ENCODE data around the gene XYLT1.

The XYLT1 gene

GRCh38 chr16:17237350-17237944, 233.3 kb downstream of the XYLT1 start:
- no peak for DNase-seq (ENCODE audit: low read depth in 2 of 3, low spot score in 2 of 3)

- DNase-seq (ENCODE audit: low read depth in 2 of 3, low spot score in 2 of 3), result no peak
These were observed 235.5 kb downstream of the XYLT1 start for GRCh38 chr16:17235147-17235815.

DNA sequence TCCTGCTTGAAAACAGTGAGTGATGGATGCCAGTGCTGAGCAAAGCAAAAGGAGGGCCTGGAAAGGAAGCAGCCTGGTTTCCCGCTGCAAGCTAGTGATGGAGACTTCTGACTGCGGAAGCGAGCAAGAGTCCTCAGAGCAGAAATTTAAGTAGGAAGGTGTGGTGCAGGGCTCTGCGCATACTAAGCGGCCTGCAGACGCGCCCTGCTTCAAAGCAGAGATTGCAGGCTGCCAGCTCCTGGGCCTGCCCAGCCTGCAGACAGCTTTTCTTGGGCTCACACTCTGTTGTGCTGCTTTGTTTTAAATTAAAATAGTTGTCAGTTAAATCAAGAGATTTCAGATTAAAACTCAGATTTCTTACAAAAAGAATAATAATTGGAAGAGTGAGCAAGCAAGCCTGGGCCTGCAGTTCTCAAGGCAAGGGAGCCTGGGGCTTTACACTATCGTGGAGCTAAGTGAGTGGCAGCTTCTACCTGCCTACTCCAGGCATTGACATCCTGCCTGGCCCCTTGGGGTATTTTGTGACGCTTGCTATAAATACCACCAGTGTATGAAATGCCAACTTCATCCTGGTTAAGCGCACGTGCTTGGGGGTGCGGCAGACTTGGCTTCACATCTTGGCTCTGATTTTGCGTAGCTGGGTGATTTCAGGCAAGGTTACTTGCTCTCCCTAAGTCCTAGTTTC, 237.3 kb downstream of the XYLT1 start:
- DNase-seq (ENCODE audit: low read depth in 2 of 3, low spot score in 2 of 3), result no peak

DNA sequence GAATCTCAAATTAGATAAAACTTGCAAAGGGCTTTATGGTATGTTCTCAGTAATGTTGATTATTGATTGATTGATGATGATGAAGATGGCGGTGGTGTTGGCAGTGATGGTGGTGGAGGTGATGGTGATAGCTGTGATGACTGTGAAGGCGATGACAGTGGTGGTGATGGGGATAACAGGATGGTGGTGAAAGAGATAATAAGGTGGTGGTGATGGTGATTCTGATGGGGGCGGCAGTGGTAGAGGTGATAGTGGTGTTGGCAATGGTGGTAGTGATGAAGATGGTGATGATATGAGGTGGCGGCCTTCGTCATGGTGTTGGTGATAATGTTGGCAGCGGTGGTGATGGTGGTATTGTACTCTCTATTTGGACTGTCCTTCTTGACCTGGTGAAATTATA, 238.3 kb downstream of the XYLT1 start:
- DNase-seq (ENCODE audit: low read depth in 2 of 3, low spot score in 2 of 3), result no peak

DNA sequence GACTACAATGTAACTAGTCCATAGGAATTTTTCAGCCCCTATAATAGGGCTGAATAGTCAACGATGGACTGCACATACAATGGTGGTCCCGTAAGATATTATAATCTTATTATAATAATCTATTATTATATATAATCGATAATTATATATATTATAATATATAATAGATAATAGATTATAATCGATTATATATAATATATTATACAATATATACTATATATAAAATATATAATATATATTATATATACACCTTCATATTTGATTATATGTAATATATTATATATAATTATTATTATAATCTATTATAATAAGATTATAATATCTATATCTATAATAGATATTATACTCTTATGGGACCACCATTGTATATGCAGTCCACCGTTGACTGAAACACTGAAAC, 238.8 kb downstream of the XYLT1 start:
- DNase-seq (ENCODE audit: low read depth in 2 of 3, low spot score in 2 of 3), result no peak

- DNase-seq (ENCODE audit: low read depth in 2 of 3, low spot score in 2 of 3), result no peak
These were observed 239.7 kb downstream of the XYLT1 start for GRCh38 chr16:17230932-17231581.

- no peak for DNase-seq (ENCODE audit: low read depth in 2 of 3, low spot score in 2 of 3)
These were observed 241.0 kb downstream of the XYLT1 start for GRCh38 chr16:17229766-17230165.

DNA sequence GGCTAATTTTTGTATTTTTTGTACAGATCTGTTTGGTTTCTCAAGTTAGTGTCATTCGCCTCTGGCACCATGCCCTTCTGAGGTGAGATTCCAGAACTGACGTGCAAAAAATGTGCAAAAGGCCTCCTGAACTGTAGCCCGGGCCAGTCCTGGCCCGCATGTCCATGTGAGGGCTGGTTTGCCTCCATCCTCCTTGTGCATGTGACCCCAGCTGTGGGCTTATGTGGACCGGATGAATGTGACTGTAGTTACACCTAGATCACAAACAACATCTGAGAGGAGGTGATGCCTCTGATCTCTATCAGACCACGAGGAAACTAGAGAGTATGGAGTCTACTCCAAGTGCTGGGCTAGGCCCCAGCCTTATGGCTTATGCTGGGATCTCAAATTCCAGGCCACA, 241.6 kb downstream of the XYLT1 start:
- no peak for DNase-seq (ENCODE audit: low read depth in 2 of 3, low spot score in 2 of 3)

DNA sequence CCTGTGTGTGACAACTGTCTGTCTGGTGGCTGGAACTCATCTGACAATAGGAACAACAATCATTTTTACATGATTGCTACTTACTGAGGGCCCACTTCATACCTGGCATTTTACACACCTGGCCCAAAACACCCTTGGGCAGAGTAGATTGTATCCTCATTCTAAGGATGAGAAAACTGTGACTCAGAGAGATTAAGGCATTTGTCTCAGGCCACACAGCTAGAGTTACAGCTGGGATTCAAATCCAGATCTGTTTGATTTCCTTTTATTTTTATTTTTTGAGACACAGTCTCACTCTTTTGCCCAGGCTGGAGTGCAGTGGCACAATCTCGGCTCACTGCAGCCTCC, 242.1 kb downstream of the XYLT1 start:
- DNase-seq (ENCODE audit: low read depth in 2 of 3, low spot score in 2 of 3), result no peak

GRCh38 chr16:17228048-17228707, 242.6 kb downstream of the XYLT1 start:
- DNase-seq (ENCODE audit: low read depth in 2 of 3, low spot score in 2 of 3), result no peak

- DNase-seq (ENCODE audit: low read depth in 2 of 3, low spot score in 2 of 3), result no peak
These were observed 243.5 kb downstream of the XYLT1 start for GRCh38 chr16:17227278-17227677.

DNA sequence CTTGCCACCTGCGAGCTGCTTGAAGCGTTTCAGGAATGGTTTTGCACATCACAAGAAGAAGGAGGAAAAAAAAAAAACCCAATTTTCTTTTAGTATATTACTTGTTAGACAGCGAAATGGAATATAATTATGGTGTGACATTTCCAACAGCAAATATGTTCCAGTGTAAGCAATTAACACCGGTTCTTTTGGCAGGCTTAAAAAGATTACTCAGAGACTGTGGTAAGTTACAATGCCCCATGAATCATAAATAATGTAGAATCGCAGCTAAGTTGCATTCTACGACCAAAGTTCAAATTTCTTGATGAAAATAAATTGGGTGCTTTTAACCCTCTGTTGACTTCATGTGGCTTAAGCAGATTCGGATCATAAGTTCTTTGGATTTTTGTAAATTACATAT, 245.2 kb downstream of the XYLT1 start:
- DNase-seq (ENCODE audit: low read depth in 2 of 3, low spot score in 2 of 3), result no peak

- DNase-seq (ENCODE audit: low read depth in 2 of 3, low spot score in 2 of 3), result no peak
These were observed 245.9 kb downstream of the XYLT1 start for GRCh38 chr16:17224879-17225281.

DNA sequence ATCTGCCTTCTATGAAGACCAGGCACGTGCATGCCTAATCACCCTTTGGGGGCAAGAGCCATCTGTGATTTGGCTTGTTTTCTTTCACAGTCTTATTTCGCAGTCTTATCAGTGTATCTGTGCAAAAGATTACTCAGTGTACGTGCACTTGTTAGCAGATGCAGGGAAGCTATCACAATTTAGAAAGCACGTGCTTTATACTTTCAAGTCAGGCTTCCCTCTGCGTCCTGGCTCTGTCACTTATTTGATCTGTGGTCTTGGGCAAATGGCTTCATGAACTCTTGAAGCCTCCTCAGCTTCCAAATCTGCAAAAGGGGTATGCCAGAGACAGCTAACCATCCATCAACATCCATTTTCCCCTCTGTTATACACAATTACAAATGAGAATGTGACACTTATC, 246.4 kb downstream of the XYLT1 start:
- DNase-seq (ENCODE audit: low read depth in 2 of 3, low spot score in 2 of 3), result no peak

- no peak for DNase-seq (ENCODE audit: low read depth in 2 of 3, low spot score in 2 of 3)
These were observed 247.2 kb downstream of the XYLT1 start for GRCh38 chr16:17223576-17223975.

DNA sequence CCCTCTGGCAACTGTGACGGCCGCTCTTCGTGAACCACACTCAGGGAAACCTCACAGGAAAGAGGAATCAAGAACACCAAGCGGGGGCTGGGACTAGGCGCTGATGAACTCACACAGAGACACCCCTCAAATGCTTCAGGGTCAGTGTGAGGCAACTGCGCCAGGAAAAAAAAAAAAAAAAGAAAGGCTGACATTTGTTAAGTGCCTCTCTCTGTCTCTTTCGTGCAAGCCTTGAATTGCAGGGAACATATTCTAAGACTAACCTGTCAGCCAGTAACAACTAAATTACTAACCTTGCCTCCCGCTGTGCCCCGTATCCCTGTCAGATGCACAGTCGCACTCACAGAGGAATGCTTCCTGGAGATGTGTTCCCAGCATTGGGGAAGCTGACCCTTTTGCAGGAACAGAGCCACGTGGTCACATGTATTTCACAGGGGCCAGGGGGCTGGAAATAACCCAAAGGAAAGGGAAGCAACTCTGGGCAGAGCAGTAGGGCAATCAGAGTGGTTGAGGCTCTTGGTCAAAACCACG, 247.8 kb downstream of the XYLT1 start:
- DNase-seq (ENCODE audit: low read depth in 2 of 3, low spot score in 2 of 3), result no peak

- no peak for DNase-seq (ENCODE audit: low read depth in 2 of 3, low spot score in 2 of 3)
These were observed 250.8 kb downstream of the XYLT1 start for GRCh38 chr16:17219991-17220390.

DNA sequence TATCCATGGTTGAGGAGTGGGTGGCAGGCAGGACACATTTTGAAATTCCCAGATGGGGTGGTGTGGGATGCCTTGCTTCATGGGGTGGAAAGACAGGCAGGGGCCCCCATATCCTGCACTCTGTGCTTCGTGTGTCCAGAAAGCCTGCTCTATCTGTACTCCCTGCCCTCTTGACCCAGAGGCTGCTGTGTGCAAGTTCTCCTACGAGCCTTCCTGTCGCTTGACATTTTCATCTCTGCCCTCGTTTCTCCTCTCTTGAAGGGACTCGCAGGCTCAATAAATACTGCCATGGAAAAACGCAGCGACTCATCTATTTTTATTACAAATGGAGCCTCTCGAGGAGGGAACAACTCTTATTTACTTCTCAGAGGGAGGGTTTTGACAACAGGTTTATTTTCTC, 254.8 kb downstream of the XYLT1 start:
- DNase-seq (ENCODE audit: low read depth in 2 of 3, low spot score in 2 of 3), result no peak

DNA sequence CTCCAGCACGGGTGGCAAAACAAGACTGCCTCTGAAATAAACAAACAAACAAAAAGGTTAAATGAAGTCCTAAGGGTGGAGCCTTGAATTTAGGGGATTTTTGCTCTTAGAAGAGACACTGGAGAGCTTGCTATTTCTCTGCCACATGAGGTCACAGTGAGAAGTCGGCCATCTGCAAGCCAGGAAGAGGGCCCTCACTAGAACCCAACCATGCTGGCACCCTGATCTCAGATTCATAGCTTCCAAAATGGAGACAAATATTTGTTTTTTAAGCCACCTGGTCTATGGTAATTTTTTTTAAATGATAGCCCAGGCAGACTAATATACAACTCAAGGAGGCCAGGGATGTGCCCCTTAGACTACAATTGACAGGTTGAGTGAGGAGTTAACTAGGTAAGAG, 255.5 kb downstream of the XYLT1 start:
- DNase-seq (ENCODE audit: low read depth in 2 of 3, low spot score in 2 of 3), result no peak

- DNase-seq (ENCODE audit: low read depth in 2 of 3, low spot score in 2 of 3), result no peak
These were observed 256.8 kb downstream of the XYLT1 start for GRCh38 chr16:17213974-17214373.

GRCh38 chr16:17213025-17213424, 257.7 kb downstream of the XYLT1 start:
- DNase-seq (ENCODE audit: low read depth in 2 of 3, low spot score in 2 of 3), result no peak

Data from activated CD8-positive, alpha-beta memory T cell treated with anti-CD3 and anti-CD28 coated beads for 48 hours (primary cell).